Measurements from ENCODE around the gene ETFB.
"Not testable (repeated sequence)": the region's sequence is repeated elsewhere in the genome, so short reads cannot be mapped to it uniquely, and the experiment has no call there.

The ETFB gene

GRCh38 chr19:51365965-51366388 lies at the start of gene ETFB:
Gene ETFB, minus strand, starts transcription at chr19:51366388. Its CDS starts 62 bp downstream, at chr19:51366326.
- DNase-seq (ENCODE audit: low spot score), result peak; percentile 58

GRCh38 chr19:51415187-51415586 lies 49.0 kb upstream of the ETFB start:
- DNase-seq (ENCODE audit: low spot score), result no peak

GRCh38 chr19:51410950-51411748 lies 45.0 kb upstream of the ETFB start:
- no peak for DNase-seq (ENCODE audit: low spot score)

- DNase-seq (ENCODE audit: low spot score), result peak; percentile 64
Measured at GRCh38 chr19:51407511-51408131, 41.4 kb upstream of the ETFB start.

- DNase-seq (ENCODE audit: low spot score), result no peak
Measured at GRCh38 chr19:51402117-51402516, 35.9 kb upstream of the ETFB start.

GRCh38 chr19:51399936-51400335 lies 33.7 kb upstream of the ETFB start:
- not testable (repeated sequence) for DNase-seq (ENCODE audit: low spot score)

- no peak for DNase-seq (ENCODE audit: low spot score)
Measured at GRCh38 chr19:51399231-51399630, 33.0 kb upstream of the ETFB start.

- DNase-seq (ENCODE audit: low spot score), result peak; percentile 62
Measured at GRCh38 chr19:51398096-51398704, 32.0 kb upstream of the ETFB start.

GRCh38 chr19:51397453-51397852 lies 31.3 kb upstream of the ETFB start:
- DNase-seq (ENCODE audit: low spot score), result not testable (repeated sequence)

GRCh38 chr19:51396175-51396574 lies 30.0 kb upstream of the ETFB start:
- DNase-seq (ENCODE audit: low spot score), result no peak

- peak; percentile 99 for DNase-seq (ENCODE audit: low spot score)
Measured at GRCh38 chr19:51394050-51394836, 28.1 kb upstream of the ETFB start.

- DNase-seq (ENCODE audit: low spot score), result no peak
Measured at GRCh38 chr19:51392701-51393100, 26.5 kb upstream of the ETFB start.

- DNase-seq (ENCODE audit: low spot score), result no peak
Measured at GRCh38 chr19:51391073-51391611, 25.0 kb upstream of the ETFB start.

- DNase-seq (ENCODE audit: low spot score), result no peak
Measured at GRCh38 chr19:51389143-51389542, 23.0 kb upstream of the ETFB start.

GRCh38 chr19:51387924-51388389 lies 21.8 kb upstream of the ETFB start, which contains the start of gene LIM2:
Gene LIM2, minus strand, starts transcription at chr19:51387974. Its CDS starts 531 bp downstream, at chr19:51387443.
- DNase-seq (ENCODE audit: low spot score), result no peak

- DNase-seq (ENCODE audit: low spot score), result no peak
Measured at GRCh38 chr19:51386882-51387520, 20.8 kb upstream of the ETFB start.

- DNase-seq (ENCODE audit: low spot score), result no peak
Measured at GRCh38 chr19:51382004-51382403, 15.8 kb upstream of the ETFB start.

- DNase-seq (ENCODE audit: low spot score), result no peak
Measured at GRCh38 chr19:51380379-51380778, 14.2 kb upstream of the ETFB start.

GRCh38 chr19:51377422-51377821 lies 11.2 kb upstream of the ETFB start:
- DNase-seq (ENCODE audit: low spot score), result no peak

- DNase-seq (ENCODE audit: low spot score), result no peak
Measured at GRCh38 chr19:51375504-51376221, 9.5 kb upstream of the ETFB start.

Data from pons (tissue), 1 donor.